Non-pigmented ciliary epithelial cell (primary cell): ENCODE results near the gene SHROOM3.

Experiments
- DNase-seq: peaks from one replicate; pipeline ENCODE4 v3.0.0-alpha.2; 2010; ENCODE audit warnings: low read depth

The SHROOM3 gene

GRCh38 chr4:76494243-76494642 is 59.2 kb downstream of the SHROOM3 start:
- no peak for DNase-seq

GRCh38 chr4:76494871-76495590 is 60.0 kb downstream of the SHROOM3 start:
- no peak for DNase-seq

DNA sequence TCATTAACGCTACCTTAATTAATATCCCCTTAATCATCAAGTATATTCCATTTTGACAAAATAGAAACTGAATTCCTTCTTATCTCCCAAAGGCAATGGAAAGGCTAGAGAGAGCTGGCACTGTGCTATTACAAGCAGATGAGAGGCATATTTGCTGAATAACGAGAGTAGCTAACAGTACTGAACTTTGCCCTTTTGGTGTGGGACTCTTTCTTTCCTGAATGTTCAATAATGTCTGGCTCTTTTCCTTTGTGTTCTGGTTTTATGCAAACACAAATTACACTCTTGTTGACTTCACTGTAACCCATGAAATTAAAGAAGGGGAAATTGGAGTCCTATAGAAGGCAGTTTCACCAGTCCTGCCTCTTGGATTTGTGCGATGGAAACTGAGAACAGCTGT is 63.5 kb downstream of the SHROOM3 start:
- no peak for DNase-seq

- no peak for DNase-seq
These were observed 64.4 kb downstream of the SHROOM3 start for GRCh38 chr4:76499461-76499860.

DNA sequence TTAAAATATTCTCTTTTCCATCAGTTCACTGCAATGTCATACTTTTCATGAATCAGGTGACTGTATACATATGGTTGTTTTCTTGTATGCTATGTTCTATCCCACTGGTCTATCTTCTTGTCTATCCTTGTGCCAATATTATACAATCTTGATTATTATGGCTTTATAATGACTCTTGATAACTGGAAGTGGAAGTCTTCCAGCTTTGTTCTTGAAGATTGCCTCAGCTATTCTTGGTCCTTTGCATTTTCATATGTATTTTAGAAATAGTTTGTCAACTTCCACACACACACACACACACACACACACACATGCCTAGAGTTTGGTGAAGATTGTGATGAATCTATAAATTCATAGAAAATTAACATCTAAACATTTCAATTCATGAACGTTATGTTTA is 67.9 kb downstream of the SHROOM3 start:
- DNase-seq, result no peak

- DNase-seq, result peak; percentile 32
These were observed 69.8 kb downstream of the SHROOM3 start for GRCh38 chr4:76504613-76505465.

DNA sequence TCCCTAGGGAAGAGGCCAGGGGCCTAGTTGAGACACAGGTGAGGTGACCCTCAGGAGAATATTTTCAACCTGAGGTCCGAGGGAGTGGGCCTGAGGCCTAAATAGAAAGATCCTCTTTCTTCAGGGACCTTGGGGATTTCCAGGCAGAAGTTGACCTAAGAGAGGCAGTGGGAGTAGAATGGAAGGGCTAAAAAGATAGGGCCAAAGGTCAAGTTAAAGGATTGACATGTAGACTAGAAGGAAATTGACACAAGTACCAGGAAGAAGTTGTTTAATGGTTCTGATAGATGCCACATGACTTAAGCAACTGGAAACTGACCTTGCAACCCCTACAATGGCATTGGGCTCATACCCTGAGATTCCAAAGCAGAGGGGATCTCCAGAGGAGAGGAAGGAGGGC is 76.9 kb downstream of the SHROOM3 start:
- no peak for DNase-seq

DNA sequence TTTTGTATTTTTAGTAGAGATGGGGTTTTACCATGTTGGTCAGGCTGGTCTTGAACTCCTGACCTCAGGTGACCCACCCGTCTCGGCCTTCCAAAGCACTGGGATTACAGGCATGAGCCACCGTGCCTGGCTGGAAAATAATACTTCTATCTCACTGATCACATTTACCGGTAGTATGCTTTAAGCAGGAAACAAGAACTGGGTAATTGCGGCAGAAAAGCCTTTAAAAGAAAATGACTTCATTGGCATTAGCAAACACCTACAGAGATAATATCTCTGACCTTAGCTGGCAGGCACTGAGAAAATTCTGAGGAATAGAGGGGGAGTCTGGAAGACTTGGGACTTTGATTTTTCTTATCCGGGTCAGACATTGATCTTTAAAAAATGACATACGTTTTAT is 78.5 kb downstream of the SHROOM3 start:
- DNase-seq, result no peak

- DNase-seq, result no peak
These were observed 79.1 kb downstream of the SHROOM3 start for GRCh38 chr4:76514087-76514486.

DNA sequence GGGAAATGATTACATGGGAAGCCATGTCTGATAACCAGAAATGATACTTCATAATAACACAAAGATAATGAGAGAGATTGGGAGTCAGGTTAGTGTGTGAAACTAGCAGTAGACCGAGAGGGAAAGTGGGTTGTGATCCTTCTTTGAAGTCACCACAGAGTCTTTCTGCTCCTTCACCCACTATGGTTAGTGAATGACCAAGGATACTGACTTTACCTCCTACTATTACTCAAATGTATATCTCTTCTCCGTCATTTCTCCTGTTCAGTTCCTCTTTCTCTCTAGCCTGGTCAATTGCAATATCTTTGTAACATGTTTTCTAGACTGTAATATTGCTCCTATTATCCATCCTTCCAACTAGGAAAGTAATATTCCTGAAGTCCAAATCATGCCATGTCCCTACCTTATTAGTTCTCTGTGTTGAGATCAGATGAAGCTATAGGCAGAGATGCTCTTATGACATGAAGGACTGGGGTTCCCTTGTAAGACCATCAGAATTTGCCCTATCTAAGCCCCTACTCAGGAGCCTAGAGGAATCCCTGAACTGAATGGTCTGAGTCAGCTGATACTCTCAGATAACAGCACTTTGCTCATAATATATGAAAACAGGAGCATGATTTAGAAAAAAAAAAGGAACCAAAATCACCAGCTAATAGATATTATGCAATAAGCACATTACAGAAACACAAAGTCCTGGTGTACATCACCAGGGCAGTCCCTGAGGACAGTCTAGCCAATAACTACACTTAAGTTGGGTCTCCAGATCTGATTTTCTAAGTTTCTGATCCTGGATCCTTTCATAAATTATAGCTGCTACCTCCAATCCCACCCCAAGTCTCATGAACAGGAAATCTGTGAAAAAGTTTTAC is 81.2 kb downstream of the SHROOM3 start:
- no peak for DNase-seq

DNA sequence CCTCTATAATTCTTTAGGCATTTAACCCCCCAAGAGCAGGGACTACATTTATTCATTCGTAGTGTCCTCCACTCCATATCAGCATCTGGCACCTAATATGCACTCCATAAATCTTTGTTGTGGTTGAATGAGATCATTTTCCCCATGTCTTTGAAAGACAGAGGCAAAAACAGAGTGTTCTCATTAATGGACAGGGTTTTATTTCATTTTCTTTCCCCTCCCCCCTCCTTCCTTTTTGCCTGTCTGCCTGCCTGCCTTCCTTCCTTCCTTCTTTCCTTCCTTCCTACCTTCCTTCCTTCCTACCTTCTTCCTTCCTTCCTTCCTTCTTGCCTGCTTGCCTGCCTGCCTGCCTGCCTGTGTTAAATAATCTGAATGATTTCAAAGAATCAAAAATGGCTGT is 83.2 kb downstream of the SHROOM3 start:
- DNase-seq, result no peak

- DNase-seq, result no peak
These were observed 88.6 kb downstream of the SHROOM3 start for GRCh38 chr4:76523593-76523992.

GRCh38 chr4:76525751-76526150 is 90.7 kb downstream of the SHROOM3 start:
- no peak for DNase-seq

GRCh38 chr4:76526585-76526990 is 91.6 kb downstream of the SHROOM3 start:
- DNase-seq, result no peak

GRCh38 chr4:76527666-76528065 is 92.6 kb downstream of the SHROOM3 start:
- DNase-seq, result no peak

DNA sequence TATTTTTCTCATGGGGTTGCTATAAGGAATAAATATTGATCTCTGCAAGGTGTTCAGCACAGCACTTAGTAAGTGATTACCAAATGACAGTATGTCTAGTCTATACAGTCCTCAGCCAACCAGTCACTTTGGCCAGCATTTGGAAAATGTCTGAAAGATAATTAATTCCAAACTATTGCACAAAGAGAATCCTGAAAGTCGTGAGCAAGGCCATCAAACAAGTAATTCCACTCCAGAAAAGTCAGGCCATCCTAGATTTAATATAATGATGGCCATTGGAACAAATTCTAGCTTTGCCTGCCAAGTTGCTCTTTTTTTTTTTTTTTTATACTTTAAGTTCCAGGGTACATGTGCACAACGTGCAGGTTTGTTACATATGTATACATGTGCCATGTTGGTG is 96.6 kb downstream of the SHROOM3 start:
- no peak for DNase-seq

DNA sequence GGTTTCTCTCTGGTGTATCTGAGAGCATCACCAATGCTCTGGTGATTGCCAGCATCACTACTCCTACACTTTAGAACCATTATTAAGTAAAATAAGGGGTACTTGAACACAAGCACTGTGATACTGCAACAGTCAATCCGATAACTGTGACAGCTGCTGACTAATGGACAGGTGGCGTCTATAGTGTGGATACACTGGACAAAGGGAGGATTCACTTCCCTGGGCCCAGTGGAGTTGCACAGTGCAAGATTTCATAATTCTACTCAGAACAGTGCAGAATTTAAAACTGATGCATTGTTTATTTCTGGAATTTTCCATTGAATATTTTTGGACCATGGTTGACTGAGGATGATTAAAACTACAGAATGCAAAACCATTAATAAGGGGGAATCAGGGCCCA is 97.8 kb downstream of the SHROOM3 start:
- DNase-seq, result no peak

GRCh38 chr4:76533314-76533713 is 98.3 kb downstream of the SHROOM3 start:
- no peak for DNase-seq

GRCh38 chr4:76535603-76536372 is 100.8 kb downstream of the SHROOM3 start:
- no peak for DNase-seq

GRCh38 chr4:76536373-76536689 is 101.3 kb downstream of the SHROOM3 start:
- no peak for DNase-seq

DNA sequence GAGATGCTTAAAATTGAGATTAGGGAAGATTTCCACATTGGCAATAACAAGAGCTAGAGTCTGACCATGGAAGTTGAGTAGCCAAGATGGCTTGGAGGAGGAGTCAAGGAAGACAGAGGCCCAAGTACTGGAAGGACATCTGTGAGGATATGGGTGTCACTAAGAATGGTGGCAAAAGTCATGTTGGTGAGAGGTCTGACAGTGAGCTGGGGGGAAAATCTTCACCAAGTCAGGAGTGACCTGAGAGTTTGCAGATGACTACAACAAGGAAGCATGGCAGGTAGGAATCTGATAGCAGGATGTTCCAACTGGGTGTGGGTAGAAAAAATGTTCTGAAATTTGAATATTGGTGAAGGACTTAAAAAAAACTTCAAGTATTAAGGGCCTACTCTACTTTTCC is 103.3 kb downstream of the SHROOM3 start:
- DNase-seq, result no peak

- no peak for DNase-seq
These were observed 105.0 kb downstream of the SHROOM3 start for GRCh38 chr4:76539979-76540378.
